Activated CD8-positive, alpha-beta memory T cell treated with anti-CD3 and anti-CD28 coated beads, Interleukin-2, amount 10 ng/mL, durations not matched to agents 7 days and 5 days (primary cell): ENCODE measurements around the gene FRZB. TPM values are rescaled to one million over a fixed set of nuclear protein-coding genes. Genes with fewer than 3 reads are reported as not detected.

Experiments used
- ATAC-seq: fragments of 150-1000 bp; cut with Tn5 transposase; one replicate; pipeline ENCODE4 v1.10.0; 2021; ENCODE audit warnings: moderate library complexity
- CTCF ChIA-PET: fragments of 350-600 bp; sonication (Branson Sonifier 250); formaldehyde crosslinking; loops from one replicate; lab custom pipeline; 2021; ENCODE audit warnings: antibody characterized with exemption; lab: Charles Lee
- DNase-seq: peaks from one replicate; pipeline ENCODE4 v3.0.0-alpha.2; 2020
- H3K27ac Mint-ChIP-seq: one replicate; pipeline ENCODE4 v1.8.0; 2021; ENCODE audit warnings: mild to moderate bottlenecking, mixed read lengths
- H3K27me3 Mint-ChIP-seq: one replicate; pipeline ENCODE4 v1.8.0; 2021; ENCODE audit warnings: mixed read lengths
- H3K36me3 Mint-ChIP-seq: one replicate; pipeline ENCODE4 v1.8.0; 2021; ENCODE audit warnings: mild to moderate bottlenecking, mixed read lengths
- H3K4me1 Mint-ChIP-seq: one replicate; pipeline ENCODE4 v1.8.0; 2021; ENCODE audit warnings: mixed read lengths
- H3K4me3 Mint-ChIP-seq: one replicate; pipeline ENCODE4 v1.8.0; 2021; ENCODE audit warnings: mild to moderate bottlenecking, moderate library complexity, mixed read lengths
- H3K9me3 Mint-ChIP-seq: one replicate; pipeline ENCODE4 v1.8.0; 2022; ENCODE audit warnings: low read depth, mixed read lengths
- total RNA-seq, 2 experiments: library from RNA; stranded (reverse); gene quantifications; one replicate each; pipeline ENCODE4 v1.2.3, GENCODE V29; 2021

The FRZB gene
- total RNA-seq, 2 experiments from 2014 or later: not detected

GRCh38 chr2:182822733-182823132, 43.7 kb downstream of the FRZB start:
- peaks cover 34% of the 10 kb centered on the region for H3K27me3 Mint-ChIP-seq
- DNase-seq (no peak), ATAC-seq (no peak)
- H3K4me3 Mint-ChIP-seq: no peak overlapping the region
- H3K27ac Mint-ChIP-seq: no peak overlapping the region
- no peaks in the 10 kb centered on the region for H3K9me3 Mint-ChIP-seq
- CTCF ChIA-PET: no interaction called here
- H3K36me3 Mint-ChIP-seq: no peaks in the 10 kb centered on the region
- no peaks in the 10 kb centered on the region for H3K4me1 Mint-ChIP-seq

GRCh38 chr2:182821182-182821581, 45.3 kb downstream of the FRZB start:
- Mint-ChIP-seq H3K27me3 (peaks cover 29% of the 10 kb centered on the region), H3K27ac (no peak overlapping the region), H3K4me1 (no peaks in the 10 kb centered on the region), H3K36me3 (no peaks in the 10 kb centered on the region), H3K9me3 (no peaks in the 10 kb centered on the region), H3K4me3 (no peak overlapping the region)
- CTCF ChIA-PET: no interaction called here
- DNase-seq: no peak
- ATAC-seq: no peak

- no peaks in the 10 kb centered on the region for H3K36me3 Mint-ChIP-seq
- ATAC-seq (no peak), DNase-seq (no peak)
- peaks cover 23% of the 10 kb centered on the region for H3K27me3 Mint-ChIP-seq
- H3K4me3 Mint-ChIP-seq: no peak overlapping the region
- no peaks in the 10 kb centered on the region for H3K9me3 Mint-ChIP-seq
- H3K4me1 Mint-ChIP-seq: no peaks in the 10 kb centered on the region
- no peak overlapping the region for H3K27ac Mint-ChIP-seq
- CTCF ChIA-PET: interaction anchor here (1.4 kb wide), 1 partner anchor 161 kb away, joined by 3 read pairs; no protein-coding TSS in a partner anchor
These were observed 47.0 kb downstream of the FRZB start for GRCh38 chr2:182819412-182819811.

GRCh38 chr2:182818925-182819324, 47.5 kb downstream of the FRZB start:
- Mint-ChIP-seq H3K4me3 (no peak overlapping the region), H3K36me3 (no peaks in the 10 kb centered on the region), H3K4me1 (no peaks in the 10 kb centered on the region), H3K27ac (no peak overlapping the region), H3K27me3 (peaks cover 27% of the 10 kb centered on the region), H3K9me3 (no peaks in the 10 kb centered on the region)
- ATAC-seq: no peak
- no peak for DNase-seq
- CTCF ChIA-PET: interaction anchor here (1.4 kb wide), 1 partner anchor 161 kb away, joined by 3 read pairs; no protein-coding TSS in a partner anchor

GRCh38 chr2:182818501-182818900, 47.9 kb downstream of the FRZB start:
- H3K4me1 Mint-ChIP-seq: no peaks in the 10 kb centered on the region
- H3K27ac Mint-ChIP-seq: no peak overlapping the region
- peaks cover 23% of the 10 kb centered on the region for H3K27me3 Mint-ChIP-seq
- no peaks in the 10 kb centered on the region for H3K36me3 Mint-ChIP-seq
- ATAC-seq: no peak
- no peak overlapping the region for H3K4me3 Mint-ChIP-seq
- CTCF ChIA-PET: interaction anchor here (1.4 kb wide), 1 partner anchor 162 kb away, joined by 3 read pairs; no protein-coding TSS in a partner anchor
- DNase-seq: no peak
- H3K9me3 Mint-ChIP-seq: no peaks in the 10 kb centered on the region

- ATAC-seq: no peak
- CTCF ChIA-PET: no interaction called here
These were observed 48.9 kb downstream of the FRZB start for GRCh38 chr2:182817558-182817957.

GRCh38 chr2:182816866-182817265, 49.6 kb downstream of the FRZB start:
- no peak overlapping the region for H3K27ac Mint-ChIP-seq
- ATAC-seq: no peak
- CTCF ChIA-PET: no interaction called here
- no peak for DNase-seq
- no peaks in the 10 kb centered on the region for H3K9me3 Mint-ChIP-seq
- H3K4me1 Mint-ChIP-seq: no peaks in the 10 kb centered on the region
- no peak overlapping the region for H3K4me3 Mint-ChIP-seq
- H3K36me3 Mint-ChIP-seq: no peaks in the 10 kb centered on the region
- peaks cover 16% of the 10 kb centered on the region for H3K27me3 Mint-ChIP-seq

More at GRCh38 chr2:182817558-182817957, 48.9 kb downstream of the FRZB start:
- H3K4me1 Mint-ChIP-seq: no peaks in the 10 kb centered on the region
- no peak overlapping the region for H3K27ac Mint-ChIP-seq
- no peak for DNase-seq
- peaks cover 15% of the 10 kb centered on the region for H3K27me3 Mint-ChIP-seq
- no peak overlapping the region for H3K4me3 Mint-ChIP-seq
- no peaks in the 10 kb centered on the region for H3K9me3 Mint-ChIP-seq
- H3K36me3 Mint-ChIP-seq: no peaks in the 10 kb centered on the region

GRCh38 chr2:182814804-182815203, 51.6 kb downstream of the FRZB start:
- H3K27me3 Mint-ChIP-seq: peaks cover 28% of the 10 kb centered on the region
- ATAC-seq: no peak

GRCh38 chr2:182814380-182814779, 52.1 kb downstream of the FRZB start:
- Mint-ChIP-seq H3K36me3 (no peaks in the 10 kb centered on the region), H3K27ac (no peak overlapping the region), H3K27me3 (peaks cover 28% of the 10 kb centered on the region), H3K9me3 (no peaks in the 10 kb centered on the region), H3K4me1 (no peaks in the 10 kb centered on the region), H3K4me3 (no peak overlapping the region)
- CTCF ChIA-PET: no interaction called here
- DNase-seq (no peak), ATAC-seq (no peak)

More at GRCh38 chr2:182814804-182815203, 51.6 kb downstream of the FRZB start:
- CTCF ChIA-PET: no interaction called here
- Mint-ChIP-seq H3K36me3 (no peaks in the 10 kb centered on the region), H3K4me1 (no peaks in the 10 kb centered on the region), H3K4me3 (no peak overlapping the region), H3K27ac (no peak overlapping the region), H3K9me3 (no peaks in the 10 kb centered on the region)
- DNase-seq: no peak

GRCh38 chr2:182810087-182810486, 56.4 kb downstream of the FRZB start:
- Mint-ChIP-seq H3K27me3 (peaks cover 22% of the 10 kb centered on the region), H3K4me3 (no peak overlapping the region), H3K27ac (no peak overlapping the region), H3K9me3 (no peaks in the 10 kb centered on the region), H3K4me1 (no peaks in the 10 kb centered on the region), H3K36me3 (no peaks in the 10 kb centered on the region)
- DNase-seq: no peak
- CTCF ChIA-PET: interaction anchor here (0.7 kb wide), 1 partner anchor 205 kb away, joined by 4 read pairs; no protein-coding TSS in a partner anchor
- no peak for ATAC-seq

- CTCF ChIA-PET: interaction anchor here (1.5 kb wide), 1 partner anchor 172 kb away, joined by 3 read pairs; no protein-coding TSS in a partner anchor
- Mint-ChIP-seq H3K4me3 (no peak overlapping the region), H3K27me3 (peaks cover 33% of the 10 kb centered on the region), H3K36me3 (no peaks in the 10 kb centered on the region), H3K27ac (no peak overlapping the region), H3K4me1 (no peaks in the 10 kb centered on the region), H3K9me3 (no peaks in the 10 kb centered on the region)
- ATAC-seq (no peak), DNase-seq (no peak)
These were observed 59.1 kb downstream of the FRZB start for GRCh38 chr2:182807319-182807718.

- Mint-ChIP-seq H3K4me3 (no peak overlapping the region), H3K36me3 (no peaks in the 10 kb centered on the region), H3K27ac (no peak overlapping the region), H3K27me3 (peaks cover 33% of the 10 kb centered on the region), H3K4me1 (no peaks in the 10 kb centered on the region), H3K9me3 (no peaks in the 10 kb centered on the region)
- CTCF ChIA-PET: no interaction called here
- ATAC-seq: no peak
- no peak for DNase-seq
These were observed 62.3 kb downstream of the FRZB start for GRCh38 chr2:182804128-182804527.

GRCh38 chr2:182798736-182799135, 67.7 kb downstream of the FRZB start:
- ATAC-seq (no peak), DNase-seq (no peak)
- H3K9me3 Mint-ChIP-seq: no peaks in the 10 kb centered on the region
- CTCF ChIA-PET: no interaction called here
- peaks cover 44% of the 10 kb centered on the region for H3K27me3 Mint-ChIP-seq
- H3K36me3 Mint-ChIP-seq: no peaks in the 10 kb centered on the region
- H3K4me3 Mint-ChIP-seq: no peak overlapping the region
- no peak overlapping the region for H3K27ac Mint-ChIP-seq
- H3K4me1 Mint-ChIP-seq: no peaks in the 10 kb centered on the region

- Mint-ChIP-seq H3K36me3 (no peaks in the 10 kb centered on the region), H3K4me1 (no peaks in the 10 kb centered on the region), H3K9me3 (no peaks in the 10 kb centered on the region), H3K27ac (no peak overlapping the region), H3K27me3 (peaks cover 15% of the 10 kb centered on the region), H3K4me3 (no peak overlapping the region)
- CTCF ChIA-PET: interaction anchor here (0.5 kb wide), 1 partner anchor 83 kb away, joined by 3 read pairs; no protein-coding TSS in a partner anchor
- ATAC-seq (no peak), DNase-seq (no peak)
These were observed 74.0 kb downstream of the FRZB start for GRCh38 chr2:182792441-182792840.
